Tibial nerve (tissue), 4 donors: Measurements from ENCODE around the gene POLR2F. TPM values are rescaled to one million over a fixed set of nuclear protein-coding genes. Genes with fewer than 3 reads are reported as not detected.
A peak's percentile ranks its signal among the peaks of the same experiment; 100 is the strongest.

ENCODE experiments used
- DNase-seq, 2 donors: peaks; one replicate each; pipeline ENCODE4 v3.0.0-alpha.2; 2019; ENCODE audit warnings: low spot score in 2 of 2
- H3K27ac ChIP-seq, 4 donors: fragments of 200-600 bp; sonication (generic) in 3 of 4; one replicate each; pipeline ENCODE4 v1.5.1; 2017 to 2019; ENCODE audit warnings: mild to moderate bottlenecking in 1 of 4
- H3K27me3 ChIP-seq, 2 donors: fragments of 200-600 bp; sonication (generic) in 1 of 2; one replicate each; pipeline versions ENCODE4 v1.5.1 to v1.6.0; 2017 to 2019
- H3K36me3 ChIP-seq, 3 donors: fragments of 200-600 bp; sonication (generic); one replicate each; pipeline ENCODE4 v1.5.1; 2018 to 2019
- H3K4me1 ChIP-seq, 4 donors: fragments of 200-600 bp; sonication (generic) in 3 of 4; one replicate each; pipeline ENCODE4 v1.5.1; 2017 to 2019
- H3K4me3 ChIP-seq, 4 donors: fragments of 200-600 bp; sonication (generic) in 3 of 4; one replicate each; pipeline ENCODE4 v1.5.1; 2017 to 2019; ENCODE audit warnings: mild to moderate bottlenecking in 1 of 4, moderate library complexity in 1 of 4
- H3K9me3 ChIP-seq, 4 donors: fragments of 200-600 bp; sonication (generic) in 3 of 4; one replicate each; pipeline ENCODE4 v1.5.1; 2017 to 2019
- CTCF ChIP-seq, 5 experiments: fragments of 200-600 bp in 3 of 5; fragments of 450-650 bp in 2 of 5; sonication (generic) in 3 of 5; IDR thresholded peaks; one replicate each; pipeline ENCODE4 v1.5.1; 2016 to 2019; ENCODE audit warnings: antibody characterized with exemption in 5 of 5, mild to moderate bottlenecking in 3 of 5, moderate library complexity in 2 of 5
- EP300 ChIP-seq, 2 donors: sonication (generic); formaldehyde crosslinking; IDR thresholded peaks; one replicate each; pipeline ENCODE4 v1.6.1; 2017; ENCODE audit warnings: antibody characterized with exemption in 2 of 2, mild to moderate bottlenecking in 1 of 2
- POLR2A ChIP-seq, 2 donors: fragments of 450-650 bp; IDR thresholded peaks; one replicate each; pipeline ENCODE4 v1.6.1; 2017; ENCODE audit warnings: antibody characterized with exemption in 2 of 2, mild to moderate bottlenecking in 2 of 2, moderate library complexity in 2 of 2
- WGBS, 2 donors: methylation state at CpG; one replicate each; pipeline ENCODE4 v1.1.5; 2018; 5-methylcytosine and 5-hydroxymethylcytosine counted together
- total RNA-seq, 4 donors: library from RNA; depleted of rRNA; stranded (reverse); fragments of >200 nt; gene quantifications; one replicate each; pipeline ENCODE4 v1.1.0, GENCODE V29; 2016

POLR2F gene
- total RNA-seq, 4 donors from 2014 or later: 54.7 to 181 (median 120) TPM

- H3K36me3 ChIP-seq: peaks cover 0 to 82% (median 19%) of the 10 kb centered on the region in 3 donors
- WGBS, 2 donors: 98 to 99% methylated on average over 4 of the region's 4 CpGs
- H3K4me1 ChIP-seq: peaks cover 0 to 30% (median 4%) of the 10 kb centered on the region in 4 donors
- TF ChIP-seq CTCF (IDR thresholded peaks at IDR 0.05) (no peak), POLR2A (IDR thresholded peaks at IDR 0.05) (no peak), EP300 (IDR thresholded peaks at IDR 0.05) (no peak)
- H3K27ac ChIP-seq: no peak overlapping the region
- H3K27me3 ChIP-seq: no peaks in the 10 kb centered on the region
- no peaks in the 10 kb centered on the region for H3K9me3 ChIP-seq
- no peak for DNase-seq
- no peak overlapping the region for H3K4me3 ChIP-seq
Observed at GRCh38 chr22:37961062-37961461, 7.6 kb downstream of the POLR2F start.

- WGBS, 2 donors: 69 to 72% methylated on average over 9 of the region's 9 CpGs
- no peaks in the 10 kb centered on the region for H3K9me3 ChIP-seq
Observed at GRCh38 chr22:37965940-37966664, 12.6 kb downstream of the POLR2F start.

GRCh38 chr22:37967147-37967546 lies 13.6 kb downstream of the POLR2F start:
- no peaks in the 10 kb centered on the region for H3K9me3 ChIP-seq
- H3K36me3 ChIP-seq: peaks cover 0 to 64% (median 5%) of the 10 kb centered on the region in 3 donors
- TF ChIP-seq EP300 (IDR thresholded peaks at IDR 0.05) (no peak), CTCF (IDR thresholded peaks at IDR 0.05) (no peak), POLR2A (IDR thresholded peaks at IDR 0.05) (no peak)
- no peaks in the 10 kb centered on the region for H3K27me3 ChIP-seq
- peak overlapping the region in 3 of 4 donors; percentile 51 to 80 (median 77) for H3K27ac ChIP-seq
- WGBS, 2 donors: 20 to 33% methylated on average over 1 of the region's 1 CpG
- no peak for DNase-seq
- no peak overlapping the region for H3K4me3 ChIP-seq
- H3K4me1 ChIP-seq: peaks cover 0 to 66% (median 21%) of the 10 kb centered on the region in 4 donors

More at GRCh38 chr22:37965940-37966664, 12.6 kb downstream of the POLR2F start:
- H3K36me3 ChIP-seq: peaks cover 0 to 73% (median 5%) of the 10 kb centered on the region in 3 donors
- H3K27ac ChIP-seq: peak overlapping the region in 3 of 4 donors; percentile 51 to 80 (median 77)
- H3K4me1 ChIP-seq: peaks cover 0 to 59% (median 21%) of the 10 kb centered on the region in 4 donors
- DNase-seq: no peak
- no peaks in the 10 kb centered on the region for H3K27me3 ChIP-seq
- no peak for TF ChIP-seq POLR2A (IDR thresholded peaks at IDR 0.05)
- no peak for TF ChIP-seq CTCF (IDR thresholded peaks at IDR 0.05)
- TF ChIP-seq EP300 (IDR thresholded peaks at IDR 0.05): no peak
- H3K4me3 ChIP-seq: no peak overlapping the region

- no peaks in the 10 kb centered on the region for H3K27me3 ChIP-seq
- H3K9me3 ChIP-seq: no peaks in the 10 kb centered on the region
- 50 to 54% methylated on average over 13 to 14 of the region's 14 CpGs for WGBS, 2 donors
- peaks cover 0 to 64% (median 5%) of the 10 kb centered on the region in 3 donors for H3K36me3 ChIP-seq
- H3K27ac ChIP-seq: peak overlapping the region; percentile 51 to 80 (median 66)
- peaks cover 0 to 68% (median 21%) of the 10 kb centered on the region in 4 donors for H3K4me1 ChIP-seq
- no peak overlapping the region for H3K4me3 ChIP-seq
- DNase-seq: no peak
- TF ChIP-seq EP300 (IDR thresholded peaks at IDR 0.05) (no peak), POLR2A (IDR thresholded peaks at IDR 0.05) (no peak), CTCF (IDR thresholded peaks at IDR 0.05) (no peak)
Observed at GRCh38 chr22:37967637-37968451, 14.3 kb downstream of the POLR2F start.
